MM.1S (cell line): ENCODE results near the gene CKM.

Source experiments
- EZH2 ChIP-seq: fragments of 300-600 bp; sonication (generic); optimal IDR thresholded peaks from 2 replicates; pipeline ENCODE3; 2017; ENCODE audit warnings: low read depth, mild to moderate bottlenecking, antibody characterized with exemption, low read length, mixed read lengths
- EZH2phosphoT487 ChIP-seq: fragments of 300-600 bp; sonication (generic); IDR thresholded peaks from 2 replicates; pipeline ENCODE4 v1.6.1; 2018; ENCODE audit warnings: antibody characterized with exemption, low read length
- TF ChIP-seq, protein P1 (sequence below): fragments of 300-600 bp; sonication (generic); IDR thresholded peaks from 2 replicates; pipeline ENCODE4 v1.5.1; 2016; ENCODE audit warnings: antibody characterized with exemption, low read length, mixed read lengths

DNA sequence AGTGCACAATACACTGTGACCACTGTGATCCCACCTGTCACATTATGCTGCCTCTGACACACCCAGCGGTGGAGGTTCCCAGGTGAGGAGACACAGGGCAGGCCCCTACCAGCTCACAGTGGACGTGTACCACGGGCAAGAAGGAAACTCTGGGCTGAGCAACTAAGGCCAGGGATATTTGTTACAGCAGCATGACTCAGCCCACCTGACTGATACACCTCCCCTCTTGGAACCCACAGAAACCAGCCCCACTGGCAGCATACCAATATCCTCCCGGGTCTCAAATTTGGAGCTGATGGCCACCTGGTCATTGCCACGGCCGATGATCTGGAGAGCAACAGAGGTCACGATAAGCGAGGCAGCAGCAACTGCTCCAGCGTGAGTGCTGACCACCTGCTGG is 32.7 kb upstream of the CKM start:
- no peak for TF ChIP-seq EZH2
- TF ChIP-seq, protein P1, sequence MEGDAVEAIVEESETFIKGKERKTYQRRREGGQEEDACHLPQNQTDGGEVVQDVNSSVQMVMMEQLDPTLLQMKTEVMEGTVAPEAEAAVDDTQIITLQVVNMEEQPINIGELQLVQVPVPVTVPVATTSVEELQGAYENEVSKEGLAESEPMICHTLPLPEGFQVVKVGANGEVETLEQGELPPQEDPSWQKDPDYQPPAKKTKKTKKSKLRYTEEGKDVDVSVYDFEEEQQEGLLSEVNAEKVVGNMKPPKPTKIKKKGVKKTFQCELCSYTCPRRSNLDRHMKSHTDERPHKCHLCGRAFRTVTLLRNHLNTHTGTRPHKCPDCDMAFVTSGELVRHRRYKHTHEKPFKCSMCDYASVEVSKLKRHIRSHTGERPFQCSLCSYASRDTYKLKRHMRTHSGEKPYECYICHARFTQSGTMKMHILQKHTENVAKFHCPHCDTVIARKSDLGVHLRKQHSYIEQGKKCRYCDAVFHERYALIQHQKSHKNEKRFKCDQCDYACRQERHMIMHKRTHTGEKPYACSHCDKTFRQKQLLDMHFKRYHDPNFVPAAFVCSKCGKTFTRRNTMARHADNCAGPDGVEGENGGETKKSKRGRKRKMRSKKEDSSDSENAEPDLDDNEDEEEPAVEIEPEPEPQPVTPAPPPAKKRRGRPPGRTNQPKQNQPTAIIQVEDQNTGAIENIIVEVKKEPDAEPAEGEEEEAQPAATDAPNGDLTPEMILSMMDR: no peak
- no peak for TF ChIP-seq EZH2phosphoT487
